Calu3 (cell line): ENCODE results near the gene PIAS1. TPM values are rescaled to one million over a fixed set of nuclear protein-coding genes. Genes with fewer than 3 reads are reported as not detected.

ENCODE experiments used
- BruUV-seq: library from RNA; stranded (reverse); fragments of 400-500 nt; replicated peaks from 2 replicates; lab custom pipeline; 2021; lab: Mats Ljungman, UMichigan
- CTCF ChIA-PET: fragments of 300-600 bp; sonication (Branson Sonifier 250); formaldehyde crosslinking; loops from one replicate; lab custom pipeline; 2022; ENCODE audit warnings: antibody characterized with exemption; lab: Charles Lee
- DNase-seq: peaks from one replicate; pipeline ENCODE4 v3.0.0; 2022
- H3K27ac Mint-ChIP-seq: one replicate; pipeline ENCODE4 v1.8.0; 2022; ENCODE audit warnings: mixed read lengths; ENCODE audit not compliant: unreplicated experiment
- H3K27me3 Mint-ChIP-seq: one replicate; pipeline ENCODE4 v1.8.0; 2022; ENCODE audit warnings: mixed read lengths; ENCODE audit not compliant: unreplicated experiment
- H3K36me3 Mint-ChIP-seq: one replicate; pipeline ENCODE4 v1.8.0; 2022; ENCODE audit warnings: mild to moderate bottlenecking, moderate library complexity, mixed read lengths; ENCODE audit not compliant: insufficient read depth, unreplicated experiment
- H3K4me1 Mint-ChIP-seq: one replicate; pipeline ENCODE4 v1.8.0; 2022; ENCODE audit warnings: mild to moderate bottlenecking, low read depth, mixed read lengths; ENCODE audit not compliant: unreplicated experiment
- H3K4me3 Mint-ChIP-seq: one replicate; pipeline ENCODE4 v1.8.0; 2022; ENCODE audit warnings: mild to moderate bottlenecking, low read depth, moderate library complexity, mixed read lengths; ENCODE audit not compliant: unreplicated experiment
- H3K9me3 Mint-ChIP-seq: one replicate; pipeline ENCODE4 v1.8.0; 2022; ENCODE audit warnings: low read depth, mixed read lengths; ENCODE audit not compliant: unreplicated experiment
- intact Hi-C: fragments of 100-400 bp; cut with micrococcal nuclease; formaldehyde crosslinking; loops from one replicate; pipeline ENCODE4 v1.10.0; 2022; ENCODE audit not compliant: unreplicated experiment
- total RNA-seq: library from RNA; stranded (reverse); gene quantifications from 2 replicates; pipeline ENCODE4 v1.2.3, GENCODE V29; 2022
- TF ChIP-seq, protein P1 (sequence below): fragments of 200-600 bp; IDR thresholded peaks from one replicate; pipeline ENCODE4 v1.8.0; 2022; ENCODE audit warnings: antibody characterized with exemption; ENCODE audit not compliant: unreplicated experiment

The PIAS1 gene
- total RNA-seq, 1 experiment from 2014 or later: 51.7 TPM

DNA sequence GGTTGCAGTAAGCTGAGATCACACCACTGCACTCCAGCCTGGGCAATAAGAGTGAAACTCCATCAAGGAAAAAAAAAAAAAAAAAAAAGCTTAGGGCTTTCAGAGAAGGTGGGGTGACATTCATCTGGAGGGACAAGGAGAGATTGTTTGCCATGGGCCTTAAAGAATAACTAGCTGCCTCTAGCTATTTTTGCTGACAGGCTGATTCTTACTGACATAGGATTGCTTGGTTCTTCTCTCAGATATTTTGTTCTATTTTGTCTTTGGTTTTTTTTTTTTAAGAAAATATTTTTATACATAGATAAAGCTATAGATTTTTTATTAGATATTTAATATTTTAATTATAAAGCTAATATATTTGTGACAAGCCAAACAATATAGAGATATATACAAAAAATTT lies 24.2 kb upstream of the PIAS1 start:
- no peaks in the 10 kb centered on the region for H3K36me3 Mint-ChIP-seq
- no TSS peak for BruUV-seq
- H3K4me3 Mint-ChIP-seq: no peak overlapping the region
- H3K4me1 Mint-ChIP-seq: peaks cover 43% of the 10 kb centered on the region
- DNase-seq: no peak
- intact Hi-C loops: no loop called here
- H3K9me3 Mint-ChIP-seq: no peaks in the 10 kb centered on the region
- no peak overlapping the region for H3K27ac Mint-ChIP-seq
- CTCF ChIA-PET: interaction anchor here (0.6 kb wide), 3 partner anchors 24 to 167 kb away, joined by 3 read pairs; no protein-coding TSS in a partner anchor
- H3K27me3 Mint-ChIP-seq: peaks cover 12% of the 10 kb centered on the region
- TF ChIP-seq, protein P1, sequence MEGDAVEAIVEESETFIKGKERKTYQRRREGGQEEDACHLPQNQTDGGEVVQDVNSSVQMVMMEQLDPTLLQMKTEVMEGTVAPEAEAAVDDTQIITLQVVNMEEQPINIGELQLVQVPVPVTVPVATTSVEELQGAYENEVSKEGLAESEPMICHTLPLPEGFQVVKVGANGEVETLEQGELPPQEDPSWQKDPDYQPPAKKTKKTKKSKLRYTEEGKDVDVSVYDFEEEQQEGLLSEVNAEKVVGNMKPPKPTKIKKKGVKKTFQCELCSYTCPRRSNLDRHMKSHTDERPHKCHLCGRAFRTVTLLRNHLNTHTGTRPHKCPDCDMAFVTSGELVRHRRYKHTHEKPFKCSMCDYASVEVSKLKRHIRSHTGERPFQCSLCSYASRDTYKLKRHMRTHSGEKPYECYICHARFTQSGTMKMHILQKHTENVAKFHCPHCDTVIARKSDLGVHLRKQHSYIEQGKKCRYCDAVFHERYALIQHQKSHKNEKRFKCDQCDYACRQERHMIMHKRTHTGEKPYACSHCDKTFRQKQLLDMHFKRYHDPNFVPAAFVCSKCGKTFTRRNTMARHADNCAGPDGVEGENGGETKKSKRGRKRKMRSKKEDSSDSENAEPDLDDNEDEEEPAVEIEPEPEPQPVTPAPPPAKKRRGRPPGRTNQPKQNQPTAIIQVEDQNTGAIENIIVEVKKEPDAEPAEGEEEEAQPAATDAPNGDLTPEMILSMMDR: no peak

DNA sequence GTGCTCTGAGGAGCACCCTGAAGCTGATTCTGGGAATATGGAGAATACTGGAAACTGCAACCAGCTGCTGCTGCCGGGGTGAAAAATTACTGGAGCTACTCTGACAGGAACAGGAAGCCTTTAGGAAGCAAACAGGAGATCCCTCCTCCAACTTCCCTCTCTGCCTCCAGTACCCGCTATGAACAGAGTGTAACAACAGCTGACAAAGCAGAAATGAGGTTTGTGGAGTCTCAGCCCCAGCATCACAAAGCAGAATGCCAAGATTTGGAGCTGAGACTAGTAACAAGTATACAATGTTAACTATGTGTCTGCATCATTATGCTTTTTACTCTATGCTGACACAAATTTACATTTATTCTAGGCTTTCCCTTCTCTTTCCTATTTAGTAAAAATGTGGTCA lies 22.7 kb upstream of the PIAS1 start:
- TF ChIP-seq, protein P1: no peak
- H3K9me3 Mint-ChIP-seq: peaks cover 3% of the 10 kb centered on the region
- no peaks in the 10 kb centered on the region for H3K36me3 Mint-ChIP-seq
- H3K4me1 Mint-ChIP-seq: peaks cover 34% of the 10 kb centered on the region
- BruUV-seq: no TSS peak
- CTCF ChIA-PET: interaction anchor here (0.8 kb wide), 1 partner anchor 43 kb away, joined by 3 read pairs; no protein-coding TSS in a partner anchor
- intact Hi-C loops: no loop called here
- H3K27ac Mint-ChIP-seq: no peak overlapping the region
- H3K4me3 Mint-ChIP-seq: no peak overlapping the region
- H3K27me3 Mint-ChIP-seq: peaks cover 12% of the 10 kb centered on the region
- no peak for DNase-seq

DNA sequence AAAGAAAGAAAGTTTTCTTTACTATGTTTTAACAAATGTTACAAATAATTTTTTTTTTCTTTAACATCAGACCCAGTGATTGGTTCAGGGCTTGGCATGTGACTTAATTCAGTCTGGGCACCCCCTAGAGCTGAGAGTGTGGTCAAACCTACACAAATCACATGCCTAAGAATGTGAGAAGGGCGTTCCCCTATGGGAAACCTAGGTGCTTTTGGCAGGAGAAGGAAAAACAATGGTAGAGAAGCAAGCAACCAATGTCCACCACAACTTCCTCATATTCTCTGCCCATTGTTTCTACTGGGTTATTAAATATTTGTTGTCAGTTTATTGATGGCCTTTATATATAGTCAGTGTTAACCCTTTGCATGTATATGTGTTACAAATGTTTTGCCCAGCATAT lies 21.4 kb upstream of the PIAS1 start:
- peaks cover 23% of the 10 kb centered on the region for H3K4me1 Mint-ChIP-seq
- H3K4me3 Mint-ChIP-seq: no peak overlapping the region
- no TSS peak for BruUV-seq
- H3K27me3 Mint-ChIP-seq: peaks cover 5% of the 10 kb centered on the region
- TF ChIP-seq, protein P1: no peak
- CTCF ChIA-PET: interaction anchor here (0.6 kb wide), 1 partner anchor 71 kb away, joined by 6 read pairs; no protein-coding TSS in a partner anchor
- intact Hi-C loops: no loop called here
- H3K27ac Mint-ChIP-seq: no peak overlapping the region
- peaks cover 6% of the 10 kb centered on the region for H3K9me3 Mint-ChIP-seq
- no peaks in the 10 kb centered on the region for H3K36me3 Mint-ChIP-seq
- peak; percentile 37 for DNase-seq

DNA sequence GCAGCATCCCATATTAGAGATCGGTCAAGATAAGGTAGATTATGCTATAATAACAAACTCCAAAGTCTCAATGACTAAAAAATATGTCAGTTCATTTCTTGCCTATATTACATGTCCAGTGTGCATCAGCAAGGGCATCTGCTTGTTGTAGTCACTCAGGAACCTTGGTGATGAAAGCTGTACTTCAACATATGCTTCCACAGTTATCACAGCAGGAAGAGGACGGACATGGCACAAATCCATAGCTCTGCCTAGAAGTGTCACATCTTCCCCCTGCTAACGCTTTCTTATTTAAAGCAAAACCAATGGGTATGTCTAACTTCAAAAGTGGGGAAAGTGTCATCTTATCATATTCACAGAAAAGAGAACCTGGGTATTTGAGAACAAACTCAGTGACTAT lies 20.0 kb upstream of the PIAS1 start:
- intact Hi-C loops: no loop called here
- peaks cover 9% of the 10 kb centered on the region for H3K9me3 Mint-ChIP-seq
- BruUV-seq: no TSS peak

More for the DNA sequence above, 20.0 kb upstream of the PIAS1 start:
- Mint-ChIP-seq H3K4me1 (peaks cover 23% of the 10 kb centered on the region), H3K27ac (no peak overlapping the region), H3K27me3 (no peaks in the 10 kb centered on the region), H3K36me3 (no peaks in the 10 kb centered on the region), H3K4me3 (no peak overlapping the region)
- no peak for DNase-seq
- CTCF ChIA-PET: no interaction called here
- TF ChIP-seq, protein P1: no peak
